Calu3 (cell line): ENCODE measurements around the gene ADIPOR1. TPM values are rescaled to one million over a fixed set of nuclear protein-coding genes. Genes with fewer than 3 reads are reported as not detected.

Experiments used
- BruUV-seq: library from RNA; stranded (reverse); fragments of 400-500 nt; replicated peaks from 2 replicates; lab custom pipeline; 2021; lab: Mats Ljungman, UMichigan
- CTCF ChIA-PET: fragments of 300-600 bp; sonication (Branson Sonifier 250); formaldehyde crosslinking; loops from one replicate; lab custom pipeline; 2022; ENCODE audit warnings: antibody characterized with exemption; lab: Charles Lee
- DNase-seq: peaks from one replicate; pipeline ENCODE4 v3.0.0; 2022
- H3K27ac Mint-ChIP-seq: one replicate; pipeline ENCODE4 v1.8.0; 2022; ENCODE audit warnings: mixed read lengths; ENCODE audit not compliant: unreplicated experiment
- H3K27me3 Mint-ChIP-seq: one replicate; pipeline ENCODE4 v1.8.0; 2022; ENCODE audit warnings: mixed read lengths; ENCODE audit not compliant: unreplicated experiment
- H3K36me3 Mint-ChIP-seq: one replicate; pipeline ENCODE4 v1.8.0; 2022; ENCODE audit warnings: mild to moderate bottlenecking, moderate library complexity, mixed read lengths; ENCODE audit not compliant: insufficient read depth, unreplicated experiment
- H3K4me1 Mint-ChIP-seq: one replicate; pipeline ENCODE4 v1.8.0; 2022; ENCODE audit warnings: mild to moderate bottlenecking, low read depth, mixed read lengths; ENCODE audit not compliant: unreplicated experiment
- H3K4me3 Mint-ChIP-seq: one replicate; pipeline ENCODE4 v1.8.0; 2022; ENCODE audit warnings: mild to moderate bottlenecking, low read depth, moderate library complexity, mixed read lengths; ENCODE audit not compliant: unreplicated experiment
- H3K9me3 Mint-ChIP-seq: one replicate; pipeline ENCODE4 v1.8.0; 2022; ENCODE audit warnings: low read depth, mixed read lengths; ENCODE audit not compliant: unreplicated experiment
- CTCF ChIP-seq: fragments of 200-600 bp; IDR thresholded peaks from one replicate; pipeline ENCODE4 v1.8.0; 2022; ENCODE audit warnings: antibody characterized with exemption; ENCODE audit not compliant: unreplicated experiment
- intact Hi-C: fragments of 100-400 bp; cut with micrococcal nuclease; formaldehyde crosslinking; loops from one replicate; pipeline ENCODE4 v1.10.0; 2022; ENCODE audit not compliant: unreplicated experiment
- total RNA-seq: library from RNA; stranded (reverse); gene quantifications from 2 replicates; pipeline ENCODE4 v1.2.3, GENCODE V29; 2022

Gene ADIPOR1
- total RNA-seq, 1 experiment from 2014 or later, result 104 TPM

- no peaks in the 10 kb centered on the region for H3K9me3 Mint-ChIP-seq
- no peak overlapping the region for H3K27ac Mint-ChIP-seq
- CTCF ChIA-PET, result no interaction called here
- no peaks in the 10 kb centered on the region for H3K27me3 Mint-ChIP-seq
- no TSS peak for BruUV-seq
- peaks cover 32% of the 10 kb centered on the region for H3K4me1 Mint-ChIP-seq
- no peak overlapping the region for H3K4me3 Mint-ChIP-seq
- peaks cover 24% of the 10 kb centered on the region for H3K36me3 Mint-ChIP-seq
- no peak for TF ChIP-seq CTCF
- intact Hi-C loops, result no loop called here
- no peak for DNase-seq
Measured at GRCh38 chr1:202951437-202951836, 6.7 kb downstream of the ADIPOR1 start.

- CTCF ChIA-PET, result no interaction called here
- H3K27me3 Mint-ChIP-seq, result no peaks in the 10 kb centered on the region
- no peaks in the 10 kb centered on the region for H3K9me3 Mint-ChIP-seq
- H3K36me3 Mint-ChIP-seq, result peaks cover 49% of the 10 kb centered on the region
- no peaks in the 10 kb centered on the region for H3K4me1 Mint-ChIP-seq
- no peak overlapping the region for H3K27ac Mint-ChIP-seq
- no TSS peak for BruUV-seq
- no peak for DNase-seq
- no peak overlapping the region for H3K4me3 Mint-ChIP-seq
- intact Hi-C loops, result no loop called here
- TF ChIP-seq CTCF, result no peak
Measured at GRCh38 chr1:202945483-202945882, 12.6 kb downstream of the ADIPOR1 start.

GRCh38 chr1:202944438-202944921, 13.6 kb downstream of the ADIPOR1 start:
- Mint-ChIP-seq H3K36me3 (peaks cover 45% of the 10 kb centered on the region), H3K9me3 (no peaks in the 10 kb centered on the region), H3K4me3 (no peak overlapping the region), H3K27me3 (no peaks in the 10 kb centered on the region), H3K4me1 (no peaks in the 10 kb centered on the region), H3K27ac (no peak overlapping the region)
- DNase-seq, result no peak
- no peak for TF ChIP-seq CTCF
- CTCF ChIA-PET, result no interaction called here
- intact Hi-C loops, result no loop called here
- no TSS peak for BruUV-seq

GRCh38 chr1:202942426-202942825, 15.7 kb downstream of the ADIPOR1 start:
- CTCF ChIA-PET, result interaction anchor here (1.0 kb wide), 1 partner anchor 28 kb away, joined by 3 read pairs; no protein-coding TSS in a partner anchor
- Mint-ChIP-seq H3K36me3 (peaks cover 31% of the 10 kb centered on the region), H3K27me3 (no peaks in the 10 kb centered on the region), H3K27ac (no peak overlapping the region), H3K4me1 (no peaks in the 10 kb centered on the region), H3K9me3 (no peaks in the 10 kb centered on the region), H3K4me3 (no peak overlapping the region)
- no TSS peak for BruUV-seq
- intact Hi-C loops, result no loop called here
- DNase-seq, result no peak
- no peak for TF ChIP-seq CTCF
